Naive thymus-derived CD8-positive, alpha-beta T cell (primary cell): ENCODE data around the gene RNPEPL1. TPM values are rescaled to one million over a fixed set of nuclear protein-coding genes. Genes with fewer than 3 reads are reported as not detected.
A peak's percentile ranks its signal among the peaks of the same experiment; 100 is the strongest.

ENCODE experiments used
- ATAC-seq, 2 donors: fragments of 150-1000 bp; cut with Tn5 transposase in 1 of 2; sonication (Bioruptor Pico), chemical (Tn5 transposase) in 1 of 2; 1 replicate in 1 of 2; 2 replicates in 1 of 2; pipeline ENCODE4 v1.10.0; 2021; ENCODE audit warnings: mild to moderate bottlenecking in 2 of 2, moderate library complexity in 2 of 2
- POLR2A ChIA-PET: fragments of 350-600 bp; sonication (Branson Sonifier 250); formaldehyde crosslinking; loops from one replicate; lab custom pipeline; 2021; ENCODE audit warnings: antibody characterized with exemption; lab: Charles Lee
- DNase-seq, 10 donors: peaks; one replicate each; pipeline versions ENCODE4 v3.0.0 to v3.0.0-alpha.2; 2020 to 2022
- H3K27ac Mint-ChIP-seq, 10 donors: one replicate each; pipeline ENCODE4 v1.8.0; 2020 to 2022; ENCODE audit warnings: mild to moderate bottlenecking in 10 of 10, mixed read lengths in 10 of 10, moderate library complexity in 4 of 10, inconsistent platforms in 1 of 10
- H3K27me3 Mint-ChIP-seq, 5 donors: one replicate each; pipeline ENCODE4 v1.8.0; 2021 to 2022; ENCODE audit warnings: mixed read lengths in 5 of 5
- H3K36me3 Mint-ChIP-seq, 3 donors: one replicate each; pipeline ENCODE4 v1.8.0; 2020 to 2022; ENCODE audit warnings: mixed read lengths in 3 of 3, mild to moderate bottlenecking in 2 of 3, inconsistent platforms in 1 of 3
- H3K4me1 Mint-ChIP-seq, 4 donors: one replicate each; pipeline ENCODE4 v1.8.0; 2021 to 2022; ENCODE audit warnings: mixed read lengths in 4 of 4
- H3K4me3 Mint-ChIP-seq, 10 donors: one replicate each; pipeline ENCODE4 v1.8.0; 2020 to 2022; ENCODE audit warnings: mild to moderate bottlenecking in 10 of 10, mixed read lengths in 10 of 10, moderate library complexity in 6 of 10, inconsistent platforms in 1 of 10
- H3K9me3 Mint-ChIP-seq, 9 donors: one replicate each; pipeline ENCODE4 v1.8.0; 2020 to 2022; ENCODE audit warnings: mixed read lengths in 9 of 9, mild to moderate bottlenecking in 3 of 9, inconsistent platforms in 1 of 9, moderate library complexity in 1 of 9
- polyA plus RNA-seq, 3 donors: library from polyadenylated mRNA; unstranded; fragments of 300-500 nt; fragmentation: Illumina TruSeq; gene quantifications; one replicate each; pipeline ENCODE4 v1.2.3, GENCODE V29; 2021
- total RNA-seq, 8 experiments: library from RNA in 2 of 8; stranded (reverse) in 2 of 8; gene quantifications; one replicate each; pipeline ENCODE4 v1.2.3 and lab custom pipeline; 2021 to 2026

Gene RNPEPL1
- total and polyA plus RNA-seq, 5 experiments from 2014 or later: 17.8 to 123 (median 67.0) TPM

GRCh38 chr2:240568678-240569522, 616 bp downstream of the RNPEPL1 start:
- Mint-ChIP-seq H3K36me3 (peaks cover 0 to 7% (median 0%) of the 10 kb centered on the region in 3 donors), H3K4me3 (peak overlapping the region; percentile 77 to 92 (median 84)), H3K9me3 (no peaks in the 10 kb centered on the region), H3K27me3 (no peaks in the 10 kb centered on the region), H3K4me1 (peaks cover 43 to 71% (median 58%) of the 10 kb centered on the region in 4 donors), H3K27ac (peak overlapping the region in 9 of 10 donors; percentile 47 to 87 (median 81))
- POLR2A ChIA-PET: interaction anchor here (0.7 to 19.2 kb wide), 10 partner anchors 10 to 1133 kb away, joined by 3 to 461 read pairs (median 3); partner anchors contain the start of genes ANKMY1, CAPN10, DUSP28 and ING5
- ATAC-seq (peak; percentile 4 to 11), DNase-seq (peak in 9 of 10 donors; percentile 37 to 81 (median 68))

GRCh38 chr2:240569523-240569997, 1.3 kb downstream of the RNPEPL1 start:
- POLR2A ChIA-PET: interaction anchor here (0.5 to 19.2 kb wide), 5 partner anchors 11 to 456 kb away, joined by 3 to 461 read pairs (median 5); partner anchors contain the start of genes ANKMY1, CAPN10 and DUSP28
- no peak for ATAC-seq
- peak overlapping the region in 9 of 10 donors; percentile 47 to 85 (median 81) for H3K27ac Mint-ChIP-seq
- H3K27me3 Mint-ChIP-seq: no peaks in the 10 kb centered on the region
- H3K4me1 Mint-ChIP-seq: peaks cover 40 to 64% (median 52%) of the 10 kb centered on the region in 4 donors
- H3K36me3 Mint-ChIP-seq: peaks cover 0 to 6% (median 0%) of the 10 kb centered on the region in 3 donors
- DNase-seq: peak in 3 of 10 donors; percentile 1 to 62 (median 18)
- H3K9me3 Mint-ChIP-seq: no peaks in the 10 kb centered on the region
- H3K4me3 Mint-ChIP-seq: peak overlapping the region; percentile 77 to 92 (median 84)

- H3K36me3 Mint-ChIP-seq: peaks cover 0 to 8% (median 0%) of the 10 kb centered on the region in 3 donors
- no peaks in the 10 kb centered on the region for H3K9me3 Mint-ChIP-seq
- H3K4me3 Mint-ChIP-seq: peak overlapping the region; percentile 55 to 92 (median 82)
- H3K4me1 Mint-ChIP-seq: peaks cover 36 to 59% (median 47%) of the 10 kb centered on the region in 4 donors
- no peaks in the 10 kb centered on the region for H3K27me3 Mint-ChIP-seq
- POLR2A ChIA-PET: interaction anchor here (0.5 to 19.2 kb wide), 3 partner anchors 11 to 456 kb away, joined by 4 to 461 read pairs (median 99); partner anchors contain the start of genes ANKMY1, CAPN10 and DUSP28
- no peak for ATAC-seq
- H3K27ac Mint-ChIP-seq: peak overlapping the region in 6 of 10 donors; percentile 18 to 78 (median 42)
- DNase-seq: peak in 3 of 10 donors; percentile 1 to 58 (median 16)
Measured at GRCh38 chr2:240569998-240570530, 1.8 kb downstream of the RNPEPL1 start.

GRCh38 chr2:240570531-240571313, 2.4 kb downstream of the RNPEPL1 start:
- Mint-ChIP-seq H3K36me3 (peaks cover 0 to 10% (median 0%) of the 10 kb centered on the region in 3 donors), H3K4me1 (peaks cover 29 to 52% (median 41%) of the 10 kb centered on the region in 4 donors), H3K27me3 (no peaks in the 10 kb centered on the region), H3K4me3 (peak overlapping the region; percentile 3 to 92 (median 79)), H3K27ac (peak overlapping the region; percentile 28 to 88 (median 55)), H3K9me3 (no peaks in the 10 kb centered on the region)
- POLR2A ChIA-PET: interaction anchor here (9.7 to 19.2 kb wide), 2 partner anchors 12 to 14 kb away, joined by 99 to 461 read pairs; partner anchors contain the start of genes ANKMY1, CAPN10 and DUSP28
- ATAC-seq (no peak), DNase-seq (peak in 3 of 10 donors; percentile 0 to 51 (median 14))

GRCh38 chr2:240571314-240571973, 3.2 kb downstream of the RNPEPL1 start:
- peak overlapping the region in 8 of 10 donors; percentile 31 to 88 (median 59) for H3K27ac Mint-ChIP-seq
- H3K36me3 Mint-ChIP-seq: peaks cover 0 to 10% (median 0%) of the 10 kb centered on the region in 3 donors
- no peak for ATAC-seq
- H3K9me3 Mint-ChIP-seq: no peaks in the 10 kb centered on the region
- DNase-seq: peak in 2 of 10 donors; percentile 0 to 46
- peaks cover 25 to 46% (median 38%) of the 10 kb centered on the region in 4 donors for H3K4me1 Mint-ChIP-seq
- POLR2A ChIA-PET: interaction anchor here (0.9 to 19.2 kb wide), 3 partner anchors 12 to 23 kb away, joined by 3 to 461 read pairs (median 99); partner anchors contain the start of genes ANKMY1, CAPN10 and DUSP28
- no peaks in the 10 kb centered on the region for H3K27me3 Mint-ChIP-seq
- H3K4me3 Mint-ChIP-seq: peak overlapping the region in 8 of 10 donors; percentile 27 to 77 (median 46)

GRCh38 chr2:240572141-240573031, 4.1 kb downstream of the RNPEPL1 start:
- Mint-ChIP-seq H3K4me3 (peak overlapping the region in 2 of 10 donors; percentile 15 to 24), H3K27ac (peak overlapping the region in 4 of 10 donors; percentile 44 to 79 (median 69)), H3K4me1 (peaks cover 20 to 40% (median 33%) of the 10 kb centered on the region in 4 donors), H3K27me3 (no peaks in the 10 kb centered on the region), H3K36me3 (peaks cover 0 to 13% (median 0%) of the 10 kb centered on the region in 3 donors), H3K9me3 (no peaks in the 10 kb centered on the region)
- DNase-seq (peak in 1 of 10 donors; percentile 47), ATAC-seq (no peak)
- POLR2A ChIA-PET: interaction anchor here (0.9 to 19.2 kb wide), 3 partner anchors 12 to 22 kb away, joined by 3 to 461 read pairs (median 99); partner anchors contain the start of genes ANKMY1, CAPN10 and DUSP28

GRCh38 chr2:240573071-240573515, 4.8 kb downstream of the RNPEPL1 start:
- peaks cover 16 to 38% (median 27%) of the 10 kb centered on the region in 4 donors for H3K4me1 Mint-ChIP-seq
- no peak overlapping the region for H3K4me3 Mint-ChIP-seq
- no peak for ATAC-seq
- H3K36me3 Mint-ChIP-seq: peaks cover 0 to 13% (median 0%) of the 10 kb centered on the region in 3 donors
- H3K9me3 Mint-ChIP-seq: no peaks in the 10 kb centered on the region
- H3K27me3 Mint-ChIP-seq: no peaks in the 10 kb centered on the region
- POLR2A ChIA-PET: interaction anchor here (9.7 to 19.2 kb wide), 2 partner anchors 11 to 14 kb away, joined by 99 to 461 read pairs; partner anchors contain the start of genes ANKMY1, CAPN10 and DUSP28
- H3K27ac Mint-ChIP-seq: no peak overlapping the region
- no peak for DNase-seq

GRCh38 chr2:240573516-240574385, 5.5 kb downstream of the RNPEPL1 start:
- Mint-ChIP-seq H3K27ac (no peak overlapping the region), H3K4me3 (no peak overlapping the region), H3K27me3 (no peaks in the 10 kb centered on the region), H3K4me1 (peaks cover 19 to 44% (median 28%) of the 10 kb centered on the region in 4 donors), H3K9me3 (no peaks in the 10 kb centered on the region), H3K36me3 (peaks cover 0 to 16% (median 0%) of the 10 kb centered on the region in 3 donors)
- POLR2A ChIA-PET: interaction anchor here (9.7 to 19.2 kb wide), 2 partner anchors 11 to 15 kb away, joined by 99 to 461 read pairs; partner anchors contain the start of genes ANKMY1, CAPN10 and DUSP28
- DNase-seq: no peak
- no peak for ATAC-seq

GRCh38 chr2:240574386-240575100, 6.3 kb downstream of the RNPEPL1 start:
- ATAC-seq: no peak
- Mint-ChIP-seq H3K4me3 (no peak overlapping the region), H3K27me3 (no peaks in the 10 kb centered on the region), H3K36me3 (peaks cover 0 to 16% (median 0%) of the 10 kb centered on the region in 3 donors), H3K27ac (peak overlapping the region in 1 of 10 donors; percentile 27), H3K4me1 (peaks cover 20 to 46% (median 32%) of the 10 kb centered on the region in 4 donors), H3K9me3 (no peaks in the 10 kb centered on the region)
- POLR2A ChIA-PET: interaction anchor here (1.9 to 19.2 kb wide), 3 partner anchors 10 to 16 kb away, joined by 6 to 461 read pairs (median 99); partner anchors contain the start of genes ANKMY1, CAPN10 and DUSP28
- no peak for DNase-seq
